Activated CD4-positive, CD25-positive, alpha-beta regulatory T cell treated with anti-CD3 and anti-CD28 coated beads, Interleukin-2, amount 50 U/mL, for 24 hours (primary cell): ENCODE results near the gene DAP3.
"Not testable (repeated sequence)": the region's sequence is repeated elsewhere in the genome, so short reads cannot be mapped to it uniquely, and the experiment has no call there.

Experiments
- ATAC-seq, 2 donors: fragments of 150-1000 bp; cut with Tn5 transposase; one replicate each; pipeline ENCODE4 v1.10.0; 2021; ENCODE audit warnings: mild to moderate bottlenecking in 1 of 2, moderate library complexity in 1 of 2

The DAP3 gene

GRCh38 chr1:155689081-155689607, at the start of gene DAP3:
Gene DAP3, plus strand, starts transcription at chr1:155689091. Its CDS starts 20,689 bp downstream, at chr1:155709780.
- peak; percentile 1 for ATAC-seq

GRCh38 chr1:155640367-155640766, 48.5 kb upstream of the DAP3 start:
- no peak for ATAC-seq

GRCh38 chr1:155642559-155643180, 46.2 kb upstream of the DAP3 start:
- ATAC-seq, result not testable (repeated sequence)

GRCh38 chr1:155643230-155643629, 45.7 kb upstream of the DAP3 start:
- no peak for ATAC-seq

GRCh38 chr1:155645034-155645598, 43.8 kb upstream of the DAP3 start:
- ATAC-seq, result no peak

GRCh38 chr1:155645648-155646047, 43.2 kb upstream of the DAP3 start:
- no peak for ATAC-seq

- no peak for ATAC-seq
Observed at GRCh38 chr1:155646307-155646706, 42.6 kb upstream of the DAP3 start.

- ATAC-seq, result no peak
Observed at GRCh38 chr1:155648207-155649147, 40.4 kb upstream of the DAP3 start.

- no peak for ATAC-seq
Observed at GRCh38 chr1:155649676-155650075, 39.2 kb upstream of the DAP3 start.

- ATAC-seq, result no peak
Observed at GRCh38 chr1:155650231-155650757, 38.6 kb upstream of the DAP3 start.

- no peak for ATAC-seq
Observed at GRCh38 chr1:155651861-155652661, 36.8 kb upstream of the DAP3 start.

GRCh38 chr1:155652951-155653350, 35.9 kb upstream of the DAP3 start:
- no peak for ATAC-seq

- no peak for ATAC-seq
Observed at GRCh38 chr1:155657463-155657862, 31.4 kb upstream of the DAP3 start.

GRCh38 chr1:155661239-155661638, 27.7 kb upstream of the DAP3 start:
- ATAC-seq, result not testable (repeated sequence)

GRCh38 chr1:155669233-155670162, 19.4 kb upstream of the DAP3 start:
- ATAC-seq, result no peak

GRCh38 chr1:155671750-155672149, 17.1 kb upstream of the DAP3 start:
- no peak for ATAC-seq

GRCh38 chr1:155673003-155673402, 15.9 kb upstream of the DAP3 start:
- ATAC-seq, result no peak

- no peak for ATAC-seq
Observed at GRCh38 chr1:155678027-155678426, 10.9 kb upstream of the DAP3 start.

GRCh38 chr1:155678992-155679391, 9.9 kb upstream of the DAP3 start:
- not testable (repeated sequence) for ATAC-seq

GRCh38 chr1:155680531-155680930, 8.4 kb upstream of the DAP3 start:
- ATAC-seq, result no peak

- ATAC-seq, result no peak
Observed at GRCh38 chr1:155681776-155682175, 7.1 kb upstream of the DAP3 start.
